K562 treated with DMSO at 1 percent for 48 hours (cell line): ENCODE measurements around the gene CACFD1. TPM values are rescaled to one million over a fixed set of nuclear protein-coding genes. Genes with fewer than 3 reads are reported as not detected.

ENCODE experiments used
- total RNA-seq: library from RNA; unstranded; fragments of 300-600 nt; gene quantifications from 2 replicates; pipeline ENCODE4 v1.2.3, GENCODE V29; 2022; ENCODE audit warnings: low replicate concordance; ENCODE audit errors: extremely low read depth

The CACFD1 gene
- total RNA-seq = not detected in 2 replicates

GRCh38 chr9:133459476-133460404 is at the start of gene CACFD1:
Gene CACFD1 (plus strand): TSS chr9:133459978. CDS start chr9:133460067, 89 bp downstream.

GRCh38 chr9:133417541-133418461 is 42.0 kb upstream of the CACFD1 start, which contains the start of gene REXO4:
Gene REXO4 (minus strand): TSS chr9:133418010. CDS start chr9:133417844, 166 bp downstream.

GRCh38 chr9:133421615-133422542 is 37.9 kb upstream of the CACFD1 start, which contains the start of gene ADAMTS13:
Gene ADAMTS13 (plus strand): TSS chr9:133422367. CDS start chr9:133422444, 77 bp downstream.

GRCh38 chr9:133478851-133479711 is 19.3 kb downstream of the CACFD1 start, which contains the start of gene SLC2A6:
Gene SLC2A6 (minus strand): TSS chr9:133479099. CDS start chr9:133479059, 40 bp downstream.

Other genes with a start within 250 kb of the CACFD1 start
- gene ABO, start 184.8 kb upstream of the CACFD1 start, total RNA-seq = not detected in 2 replicates
- not detected in 2 replicates for gene SURF6, start 123.8 kb upstream of the CACFD1 start, total RNA-seq
- not detected in 2 replicates for gene MED22, start 111.8 kb upstream of the CACFD1 start, total RNA-seq
- 3,158 and 3,735 TPM in 2 replicates for gene RPL7A, start 111.8 kb upstream of the CACFD1 start, total RNA-seq
- gene SURF1, start 103.5 kb upstream of the CACFD1 start, total RNA-seq = not detected in 2 replicates
- gene SURF2, start 103.4 kb upstream of the CACFD1 start, total RNA-seq = not detected in 2 replicates
- 175 TPM in 1 of 2 replicates, not detected in the other for gene SURF4, start 83.9 kb upstream of the CACFD1 start, total RNA-seq
- gene STKLD1, start 83.6 kb upstream of the CACFD1 start, total RNA-seq = not detected in 2 replicates
- not detected in 2 replicates for gene REXO4, start 42.0 kb upstream of the CACFD1 start, total RNA-seq
- gene ADAMTS13, start 37.6 kb upstream of the CACFD1 start, total RNA-seq = not detected in 2 replicates
- gene SLC2A6, start 19.1 kb downstream of the CACFD1 start, total RNA-seq = not detected in 2 replicates
- gene MYMK, start 65.0 kb downstream of the CACFD1 start, total RNA-seq = not detected in 2 replicates
- gene ADAMTSL2, start 74.7 kb downstream of the CACFD1 start, total RNA-seq = not detected in 2 replicates
- gene FAM163B, start 149.4 kb downstream of the CACFD1 start, total RNA-seq = not detected in 2 replicates
- not detected in 2 replicates for gene DBH, start 176.4 kb downstream of the CACFD1 start, total RNA-seq